ENCODE measurements around the gene ARHGAP6.

ARHGAP6 gene

DNA sequence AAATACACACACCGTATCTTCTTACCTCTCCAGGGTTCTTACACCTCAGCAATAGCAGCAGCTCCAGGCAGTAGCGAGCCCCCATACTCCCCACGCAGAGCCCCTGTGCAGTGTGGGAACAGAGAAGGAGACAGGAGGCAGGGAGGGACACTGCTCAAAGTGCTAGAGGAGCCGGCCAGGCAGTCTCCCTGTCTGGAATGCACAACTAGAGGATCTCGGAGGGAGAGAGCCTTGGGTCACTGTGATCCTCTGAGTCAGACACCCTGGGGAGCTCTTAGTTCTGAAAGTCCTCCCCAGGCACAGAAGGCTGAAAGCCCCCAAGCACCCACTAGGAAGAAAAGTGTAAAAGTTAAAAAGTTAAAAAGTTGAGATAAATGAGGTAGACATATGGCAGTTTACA, 356.5 kb downstream of the ARHGAP6 start:
- DNase-seq (ENCODE audit: low read depth in 2 of 2): no peak

DNA sequence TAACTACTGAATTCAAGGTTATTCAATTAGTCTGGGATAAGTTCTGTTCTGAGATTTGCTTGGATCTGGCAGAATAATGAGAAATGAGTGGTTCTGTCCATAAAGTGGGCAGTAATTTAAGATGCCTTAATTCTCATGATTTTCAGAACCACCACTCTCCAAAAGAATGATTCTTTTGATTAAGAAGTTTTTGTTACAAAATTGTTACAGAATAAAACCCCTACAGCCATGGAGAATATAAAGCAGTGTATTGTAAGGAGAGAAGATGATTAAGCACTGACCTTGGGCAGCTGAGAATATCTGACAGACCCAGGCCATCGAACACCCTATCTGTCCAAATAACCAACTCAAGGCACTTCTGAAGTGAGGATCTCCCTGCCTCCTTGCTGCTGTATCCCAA, 360.1 kb downstream of the ARHGAP6 start:
- no peak for DNase-seq (ENCODE audit: low read depth in 2 of 2)

DNA sequence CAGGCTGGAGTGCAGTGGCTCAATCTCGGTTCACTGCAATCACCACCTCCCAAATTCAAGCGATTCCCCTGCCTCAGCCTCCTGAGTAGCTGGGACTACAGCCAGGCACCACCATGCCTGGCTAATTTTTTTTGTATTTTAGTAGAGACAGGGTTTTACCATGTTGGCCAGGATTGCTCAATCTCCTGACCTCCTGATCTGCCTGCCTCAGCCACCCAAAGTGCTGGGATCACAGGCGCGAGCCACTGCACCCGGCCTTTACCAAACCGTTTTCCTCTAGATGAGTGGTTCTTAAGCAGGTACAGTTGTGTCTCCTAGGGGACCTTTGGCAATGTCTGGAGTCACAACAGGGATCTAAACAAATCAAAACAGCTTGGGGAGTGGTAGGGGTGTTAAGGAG, 360.9 kb downstream of the ARHGAP6 start:
- DNase-seq (ENCODE audit: low read depth in 2 of 2): no peak

DNA sequence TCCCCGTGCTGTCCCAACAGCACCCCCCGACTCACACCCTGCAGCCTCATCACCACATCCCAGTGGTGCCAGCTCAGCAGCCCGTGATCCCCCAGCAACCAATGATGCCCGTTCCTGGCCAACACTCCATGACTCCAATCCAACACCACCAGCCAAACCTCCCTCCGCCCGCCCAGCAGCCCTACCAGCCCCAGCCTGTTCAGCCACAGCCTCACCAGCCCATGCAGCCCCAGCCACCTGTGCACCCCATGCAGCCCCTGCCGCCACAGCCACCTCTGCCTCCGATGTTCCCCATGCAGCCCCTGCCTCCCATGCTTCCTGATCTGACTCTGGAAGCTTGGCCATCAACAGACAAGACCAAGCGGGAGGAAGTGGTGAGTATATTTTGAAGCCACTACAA, 367.1 kb downstream of the ARHGAP6 start:
- DNase-seq (ENCODE audit: low read depth in 2 of 2): no peak

DNA sequence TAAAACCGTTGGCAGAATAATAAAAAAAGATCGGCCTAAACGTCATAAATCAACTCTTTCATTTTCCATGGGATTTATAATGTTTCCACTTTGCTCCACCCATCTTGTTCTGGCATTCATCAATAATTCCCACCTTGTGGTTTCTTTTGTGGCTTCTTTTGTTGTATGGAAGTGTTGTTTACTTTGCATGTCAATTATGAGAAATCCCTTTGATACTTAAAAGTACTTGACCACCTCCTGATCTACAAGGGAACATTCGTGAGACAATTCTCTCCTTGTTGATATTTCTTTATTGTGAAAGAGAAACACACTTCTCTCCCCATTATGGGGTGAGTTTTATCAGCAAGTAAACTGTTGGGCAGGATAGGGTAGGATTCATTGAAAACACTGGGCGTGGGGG, 369.7 kb downstream of the ARHGAP6 start:
- no peak for DNase-seq (ENCODE audit: low read depth in 2 of 2)

DNA sequence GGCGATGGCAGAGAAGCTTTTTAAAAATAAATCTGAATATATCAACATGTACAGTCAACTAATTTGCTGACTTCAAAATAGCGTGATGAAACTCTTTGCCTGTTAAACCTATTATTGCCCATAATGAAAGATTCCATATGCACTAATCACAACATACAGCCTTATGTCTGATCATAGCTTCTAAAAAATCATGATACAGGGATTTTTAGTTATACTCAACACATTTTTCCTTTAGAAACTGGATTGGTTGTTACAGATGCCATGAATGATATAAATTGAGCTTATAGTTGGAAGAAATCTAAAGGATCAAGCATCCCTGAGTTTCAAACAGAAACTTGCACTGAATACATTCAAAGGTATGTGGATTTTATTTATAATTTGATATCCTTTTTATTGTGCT, 372.6 kb downstream of the ARHGAP6 start, which contains the start of gene AMELX:
Gene AMELX (plus strand): TSS at position 301 of the 400 bp plus-strand sequence. CDS start 1,376 bp downstream, outside the sequence.
- no peak for DNase-seq (ENCODE audit: low read depth in 2 of 2)

DNA sequence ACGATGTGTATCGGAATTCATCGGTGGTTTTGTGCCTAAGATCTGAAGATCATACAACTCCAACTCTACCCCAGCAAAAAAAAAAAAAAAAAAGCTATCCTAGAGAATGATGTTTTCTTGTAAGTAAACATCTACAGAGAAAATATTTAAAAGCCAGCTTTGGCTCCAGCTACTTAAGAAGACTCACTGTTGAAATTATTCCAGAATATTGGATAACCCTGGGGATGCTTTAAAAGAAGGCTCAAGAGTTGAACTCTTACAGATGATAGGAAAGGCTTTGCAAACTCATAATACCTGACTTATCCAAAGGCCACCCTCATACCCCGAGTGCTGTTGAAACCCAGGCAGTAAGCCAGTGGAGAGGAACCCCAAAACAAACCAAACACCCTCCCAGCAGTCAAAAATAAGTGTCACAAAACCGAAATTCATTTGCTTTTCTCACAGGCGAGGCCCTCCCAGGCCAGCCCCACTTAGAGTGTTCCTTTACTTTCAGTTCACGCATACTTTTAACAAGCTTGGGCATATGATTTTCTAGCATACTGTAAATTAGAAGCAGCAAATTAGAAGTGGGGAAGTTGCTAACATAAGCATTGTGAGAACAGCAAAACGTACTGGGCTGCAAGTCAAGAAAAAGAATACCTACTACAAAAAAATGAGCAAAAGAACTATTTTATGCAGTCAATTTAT, 375.2 kb downstream of the ARHGAP6 start:
- DNase-seq (ENCODE audit: low read depth in 2 of 2): no peak

DNA sequence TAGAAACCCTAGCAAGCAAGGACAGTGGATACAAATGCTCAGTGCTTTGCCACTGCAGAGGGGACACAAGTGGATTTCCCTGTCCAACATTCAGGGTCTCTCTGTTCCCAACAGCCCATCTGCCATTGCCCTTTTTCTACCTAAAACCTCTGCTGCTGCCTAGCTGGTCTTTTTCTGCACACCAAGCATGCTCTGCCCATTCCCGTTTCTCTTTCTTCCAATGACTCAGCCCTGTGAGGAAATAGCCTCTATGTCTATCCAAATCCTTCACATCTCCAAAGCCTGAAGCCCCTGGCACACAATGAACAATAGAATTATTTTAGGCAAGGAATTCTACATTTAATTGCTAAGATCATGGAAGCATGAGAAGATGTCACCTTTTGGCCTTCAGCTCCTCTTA, 378.2 kb downstream of the ARHGAP6 start:
- no peak for DNase-seq (ENCODE audit: low read depth in 2 of 2)

DNA sequence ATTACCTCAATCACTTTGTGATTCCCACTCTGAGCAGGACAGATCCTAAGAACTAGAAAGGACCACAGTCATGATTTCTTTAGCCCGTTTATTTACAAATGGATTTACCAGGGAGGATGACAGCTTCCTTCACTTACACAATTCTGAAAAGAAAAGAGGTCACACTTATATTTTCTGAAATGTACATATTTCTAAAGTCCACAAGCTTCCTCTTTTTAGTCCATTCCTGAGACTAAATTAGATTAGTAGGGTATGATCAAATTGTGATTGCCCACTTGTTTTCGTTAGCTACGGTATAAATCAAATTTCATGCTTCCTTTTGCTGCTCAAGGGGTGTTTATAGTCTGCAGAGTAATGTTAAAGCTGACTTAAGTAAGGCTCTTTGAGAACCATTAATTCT, 380.1 kb downstream of the ARHGAP6 start:
- DNase-seq (ENCODE audit: low read depth in 2 of 2): no peak

DNA sequence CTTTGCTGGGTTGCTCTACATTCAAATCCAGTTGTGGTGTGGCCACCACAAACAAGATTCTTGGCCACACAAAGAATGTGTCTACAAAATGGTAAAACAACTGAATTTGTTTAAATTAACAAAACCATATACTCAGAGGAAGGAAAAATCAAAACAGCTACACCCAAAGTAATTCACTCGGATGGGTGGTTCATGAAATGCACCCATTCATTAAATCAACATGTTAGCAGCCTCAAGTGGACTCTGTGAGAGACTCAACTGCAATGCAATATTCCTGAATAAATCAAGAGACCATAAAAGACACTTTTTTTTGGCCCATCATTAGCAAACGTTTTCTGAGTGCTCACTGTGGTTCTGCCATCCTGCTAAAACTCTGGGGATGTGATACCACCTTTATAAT, 383.7 kb downstream of the ARHGAP6 start:
- no peak for DNase-seq (ENCODE audit: low read depth in 2 of 2)

DNA sequence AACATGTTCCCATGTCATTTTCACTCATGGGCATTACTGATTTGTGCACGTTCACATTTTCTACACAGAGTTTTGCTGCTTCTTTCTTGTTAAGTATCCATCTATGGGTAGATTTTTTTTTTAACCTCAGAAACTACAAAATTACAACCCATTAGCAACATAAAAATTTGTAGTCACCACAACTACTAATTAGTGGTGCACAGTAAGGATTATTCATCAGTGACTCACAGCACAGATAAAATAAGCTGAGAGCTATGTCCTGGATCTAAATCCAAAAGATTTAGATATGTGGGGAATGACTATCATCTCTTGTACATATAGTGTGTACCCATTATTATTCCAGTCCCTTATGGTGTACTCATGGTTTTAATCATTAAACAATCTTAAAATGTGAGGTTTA, 392.2 kb downstream of the ARHGAP6 start:
- DNase-seq (ENCODE audit: low read depth in 2 of 2): no peak

DNA sequence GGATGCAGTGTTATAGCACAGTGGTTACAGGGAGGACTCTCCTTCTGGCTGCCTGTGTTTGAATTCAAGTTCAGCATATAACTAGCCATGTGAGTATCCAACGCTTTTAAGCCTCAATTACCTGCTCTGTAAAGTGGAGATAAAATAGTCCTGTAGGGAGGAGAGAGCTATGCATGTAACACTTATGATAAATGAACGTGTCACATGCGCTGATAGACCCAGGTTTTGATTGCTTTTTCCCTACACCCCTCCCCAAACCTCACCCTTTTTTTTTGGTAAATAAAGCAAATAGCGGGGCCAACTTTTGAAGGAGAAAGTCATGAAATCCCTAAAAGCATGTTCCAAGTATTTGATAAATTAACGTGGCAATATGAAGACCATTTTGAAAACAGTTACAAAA, 392.9 kb downstream of the ARHGAP6 start:
- DNase-seq (ENCODE audit: low read depth in 2 of 2): no peak

DNA sequence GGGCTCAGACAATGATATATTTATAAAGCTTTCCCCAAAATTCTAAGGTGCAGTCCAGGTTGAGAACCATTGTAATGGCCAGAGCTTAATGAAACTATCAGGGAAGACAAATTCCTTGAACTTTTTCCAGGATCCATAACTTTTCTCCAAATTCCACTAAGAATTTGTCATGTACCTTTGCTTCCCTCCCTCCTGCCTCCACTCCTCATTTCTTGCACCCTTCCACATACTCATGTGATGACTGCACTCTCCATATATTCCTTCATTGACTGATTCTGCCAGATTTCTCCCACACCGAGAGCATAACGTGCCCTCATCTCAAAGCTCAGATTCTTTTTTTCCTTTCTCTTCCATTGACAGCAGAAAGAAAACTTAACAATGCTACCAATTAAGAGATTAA, 393.4 kb downstream of the ARHGAP6 start:
- DNase-seq (ENCODE audit: low read depth in 2 of 2): no peak

DNA sequence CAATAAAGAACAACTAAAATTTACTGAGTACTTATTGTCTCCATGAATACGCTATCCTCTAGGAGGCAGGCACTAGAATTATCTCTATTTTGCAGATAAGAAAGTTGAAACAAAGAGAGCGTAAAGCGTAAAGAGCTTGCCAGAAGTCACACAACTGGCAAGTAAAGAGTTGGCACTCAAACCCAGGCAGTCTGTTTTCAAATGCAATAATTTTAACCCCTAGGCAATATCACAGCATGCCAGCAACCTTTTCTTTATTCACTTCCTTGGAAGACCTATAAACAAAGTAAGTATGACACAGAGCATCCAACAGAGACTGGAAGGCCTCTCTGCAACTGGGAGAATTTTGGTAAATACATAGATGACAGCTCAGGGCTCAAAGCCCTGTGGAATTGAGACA, 395.7 kb downstream of the ARHGAP6 start:
- DNase-seq (ENCODE audit: low read depth in 2 of 2): no peak

DNA sequence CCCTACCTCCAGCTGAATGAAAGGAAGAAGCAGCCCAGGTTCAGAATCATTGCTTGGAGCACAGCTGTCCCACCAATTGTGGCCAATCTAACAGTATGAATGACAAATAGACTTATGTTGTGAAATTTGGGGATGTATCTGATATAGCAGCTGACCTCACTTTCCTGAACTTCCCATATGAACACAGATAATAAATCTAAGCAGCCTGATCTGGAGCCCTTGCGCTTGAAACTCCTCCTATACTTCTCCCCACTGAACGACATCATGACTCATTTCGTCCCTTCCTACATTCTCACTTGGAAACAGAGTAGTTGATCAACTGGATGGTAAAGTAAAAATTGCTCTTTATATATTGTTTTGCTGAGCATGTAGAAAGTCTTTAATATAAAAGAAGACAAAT, 396.7 kb downstream of the ARHGAP6 start:
- DNase-seq (ENCODE audit: low read depth in 2 of 2): no peak

DNA sequence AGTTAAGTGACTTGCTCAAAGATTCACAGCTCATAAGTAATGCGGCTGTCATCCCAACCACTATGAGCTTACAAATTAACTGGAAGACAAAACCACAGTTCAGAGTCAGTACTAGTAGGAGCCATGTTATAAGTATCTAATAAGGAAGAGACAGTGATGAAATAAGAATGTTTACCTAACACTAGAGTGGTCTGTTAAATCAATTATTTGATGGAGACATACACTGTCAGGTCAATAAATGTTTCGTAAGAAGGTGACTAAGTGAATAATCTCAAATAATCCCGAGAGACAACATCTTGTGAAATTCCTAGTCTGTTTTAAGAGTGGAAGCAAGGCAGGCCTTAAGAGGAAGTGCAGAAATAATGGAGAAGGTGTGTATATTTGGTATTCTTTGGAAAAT, 398.3 kb downstream of the ARHGAP6 start:
- DNase-seq (ENCODE audit: low read depth in 2 of 2): no peak

DNA sequence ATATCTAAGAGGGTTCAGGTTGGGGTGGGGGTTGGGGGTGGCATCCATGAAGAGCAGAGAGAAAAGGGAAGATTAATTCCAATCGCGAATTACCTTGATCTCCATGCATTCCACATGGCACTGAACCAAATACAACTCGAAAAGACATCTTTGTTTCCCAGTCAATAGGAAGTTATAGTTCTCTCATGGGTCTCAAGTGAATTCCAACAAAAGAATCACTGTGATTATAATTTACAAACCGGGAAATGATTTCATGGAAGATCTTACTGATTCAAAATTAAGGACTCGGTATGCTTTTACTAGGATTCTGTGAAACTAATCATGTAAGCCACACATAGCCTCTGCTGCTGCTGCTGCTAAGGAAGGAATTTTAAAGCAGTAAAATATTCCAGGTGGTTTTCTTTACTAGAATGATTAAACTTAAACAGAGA, 399.1 kb downstream of the ARHGAP6 start:
- no peak for DNase-seq (ENCODE audit: low read depth in 2 of 2)

DNA sequence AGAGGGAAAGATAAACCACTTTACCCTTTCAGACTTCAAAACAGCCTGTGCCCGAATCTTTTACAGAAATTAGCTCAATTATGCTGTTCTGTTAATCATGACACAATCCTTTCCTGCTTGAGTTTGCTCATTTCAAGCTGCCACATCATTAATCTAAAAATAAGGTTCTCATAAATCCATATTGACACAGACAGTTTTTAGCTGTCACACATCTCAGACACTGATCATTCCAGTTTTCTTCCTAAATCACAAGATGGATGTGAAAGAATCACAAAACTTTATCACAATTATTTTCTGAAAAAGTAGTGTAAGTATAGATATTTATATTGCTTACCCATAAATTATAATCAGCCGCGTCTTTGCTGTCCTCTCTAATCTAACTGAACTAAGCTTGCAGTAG, 400.4 kb downstream of the ARHGAP6 start:
- no peak for DNase-seq (ENCODE audit: low read depth in 2 of 2)

DNA sequence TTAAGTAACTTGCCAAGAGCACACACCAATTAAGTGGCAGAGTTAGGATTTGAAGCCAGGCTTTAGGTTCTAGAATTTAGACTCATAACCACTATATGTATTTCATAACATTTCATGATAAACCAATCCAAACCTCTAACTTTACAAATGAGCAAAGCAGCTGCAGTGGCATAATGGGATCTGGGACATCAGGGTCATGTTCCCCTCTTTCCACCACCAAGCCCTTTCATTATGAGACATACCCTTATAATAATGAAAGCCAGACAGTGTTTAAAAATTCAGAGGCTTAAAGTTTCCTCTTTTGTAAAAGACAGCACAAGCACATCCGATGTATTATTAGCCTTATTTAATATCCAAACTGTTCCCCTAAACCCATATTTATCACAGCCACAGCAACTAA, 400.8 kb downstream of the ARHGAP6 start:
- DNase-seq (ENCODE audit: low read depth in 2 of 2): no peak

DNA sequence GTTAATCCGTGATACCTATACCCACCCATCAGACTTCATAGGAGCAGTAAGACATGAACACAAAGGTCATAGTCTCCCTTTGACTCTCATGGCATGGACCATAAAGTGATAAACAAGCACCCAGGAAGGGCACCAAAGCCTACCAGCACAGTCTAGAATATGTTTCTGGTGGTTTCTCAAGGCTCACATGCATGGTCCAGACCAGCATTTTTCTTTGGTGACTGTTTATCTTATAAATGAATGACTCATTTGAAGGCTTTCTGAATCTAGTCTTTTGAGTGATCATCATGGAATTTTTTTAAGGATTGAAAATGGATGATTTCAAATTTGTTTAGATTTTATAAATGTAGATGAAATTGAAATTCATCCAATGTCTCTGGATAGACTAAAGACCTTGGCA, 404.5 kb downstream of the ARHGAP6 start:
- DNase-seq (ENCODE audit: low read depth in 2 of 2): no peak

DNA sequence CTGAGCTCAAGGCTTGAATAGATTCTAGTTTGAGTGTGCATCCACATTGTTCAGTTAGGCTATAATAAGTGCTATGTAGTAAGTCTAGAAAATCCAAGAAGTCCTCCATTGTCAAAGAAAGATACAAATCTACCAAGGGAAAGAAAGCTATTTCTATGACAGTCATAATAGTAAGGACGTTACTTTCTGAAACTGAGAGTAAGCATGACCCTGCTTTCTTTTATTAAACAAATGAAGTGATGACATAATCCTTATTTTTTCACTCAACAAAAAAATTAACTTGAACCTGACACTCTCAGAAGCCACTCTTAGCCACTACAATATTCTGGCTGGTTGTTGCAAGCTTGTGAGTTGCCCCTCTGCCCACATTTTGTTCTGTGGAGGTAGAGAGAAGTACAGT, 406.3 kb downstream of the ARHGAP6 start:
- no peak for DNase-seq (ENCODE audit: low read depth in 2 of 2)

DNA sequence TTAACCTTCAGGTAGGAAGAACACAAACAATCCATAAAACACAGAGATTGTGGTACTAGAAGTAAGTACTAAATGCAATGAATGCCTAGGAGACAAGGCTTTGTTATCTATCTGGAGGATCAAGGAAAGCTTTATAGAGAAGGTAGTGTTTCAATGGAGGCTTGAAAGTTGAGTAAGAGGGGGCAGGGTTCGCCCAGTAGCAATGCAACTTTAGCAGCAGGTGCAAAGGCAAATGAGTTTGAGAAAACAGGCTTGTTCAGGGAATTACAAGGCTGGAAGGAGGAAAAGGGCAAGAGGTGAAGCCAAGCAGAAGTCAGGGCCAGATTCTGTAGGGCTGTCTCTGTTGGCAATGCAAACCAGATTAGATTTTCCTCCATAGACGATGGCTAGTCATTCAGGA, 408.0 kb downstream of the ARHGAP6 start:
- no peak for DNase-seq (ENCODE audit: low read depth in 2 of 2)

DNA sequence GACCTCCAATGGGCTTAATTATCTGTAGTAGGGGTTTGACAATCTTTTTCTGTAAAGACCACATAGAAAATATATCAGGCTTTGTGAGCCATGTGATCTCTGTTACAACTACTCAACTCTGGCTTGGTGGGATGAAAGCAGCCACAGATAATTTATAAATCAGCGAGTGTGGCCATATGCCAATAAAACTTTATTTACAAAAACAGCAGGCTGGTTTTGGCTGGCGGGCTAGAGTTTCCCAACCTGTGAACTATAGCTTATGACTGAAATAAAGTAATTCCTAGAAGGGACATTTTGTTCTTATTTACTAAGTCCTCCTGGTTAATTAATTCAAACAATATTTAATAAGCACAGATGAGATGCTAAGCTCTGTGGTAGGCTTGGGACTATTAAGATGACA, 408.4 kb downstream of the ARHGAP6 start:
- DNase-seq (ENCODE audit: low read depth in 2 of 2): no peak

DNA sequence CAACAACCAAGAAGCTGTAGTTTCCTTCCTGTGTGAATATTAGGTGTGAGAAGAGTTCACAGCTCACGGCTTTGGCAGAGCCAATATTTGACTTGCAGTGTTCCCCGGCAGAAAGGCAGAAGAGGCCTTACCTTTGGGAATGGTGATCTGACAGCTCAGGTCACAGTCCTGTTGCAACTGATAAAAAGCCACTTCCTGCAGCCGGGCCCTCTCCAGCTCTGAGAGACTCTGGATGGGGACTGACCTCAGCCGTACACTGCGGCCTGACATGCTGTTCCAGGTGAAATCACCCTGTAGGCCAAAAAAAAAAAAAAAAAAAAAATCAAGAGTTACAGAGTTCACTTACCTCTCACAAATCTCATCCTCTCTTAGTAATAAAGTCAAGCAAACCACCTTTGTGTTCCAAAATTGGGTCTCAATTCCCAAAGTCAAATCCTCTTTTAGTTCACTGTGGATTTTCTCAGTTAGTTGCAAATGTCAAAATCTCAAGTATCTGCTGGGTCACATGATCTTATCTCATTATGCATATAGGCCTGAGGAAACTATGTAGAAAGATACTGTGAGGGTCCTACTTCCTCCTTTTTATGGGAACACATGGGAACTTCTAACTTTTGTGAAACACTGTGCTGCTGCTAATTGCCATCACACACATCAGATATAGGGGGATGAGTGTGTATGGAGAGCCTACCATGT, 411.2 kb downstream of the ARHGAP6 start:
- DNase-seq (ENCODE audit: low read depth in 2 of 2): no peak
